ENCODE data around the gene VSIG10L2.

The VSIG10L2 gene

GRCh38 chr11:125929445-125930075 lies 16.3 kb upstream of the VSIG10L2 start:
- no peak for DNase-seq (ENCODE audit: low read depth)

GRCh38 chr11:125930076-125930450 lies 15.8 kb upstream of the VSIG10L2 start:
- DNase-seq (ENCODE audit: low read depth), result no peak

DNA sequence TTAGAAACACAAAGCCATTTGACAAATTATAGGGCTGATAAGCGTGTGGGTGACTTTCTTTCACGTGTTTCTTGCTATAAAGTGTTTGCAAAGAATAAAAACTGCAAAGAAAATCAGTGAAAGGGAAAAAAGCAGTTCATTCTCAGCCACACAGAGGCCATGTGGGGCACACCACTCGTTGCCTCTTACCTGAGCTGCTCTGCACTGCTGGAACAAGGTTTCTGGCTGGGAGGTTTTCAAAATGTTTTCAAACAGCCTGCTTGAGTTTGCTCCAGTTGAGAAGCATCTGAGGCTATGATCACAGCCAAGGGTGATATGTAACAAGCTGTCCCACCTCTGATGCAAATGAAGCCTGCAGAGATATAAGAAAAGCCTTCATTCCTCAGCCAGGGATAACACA lies 14.7 kb upstream of the VSIG10L2 start:
- DNase-seq (ENCODE audit: low read depth), result no peak

DNA sequence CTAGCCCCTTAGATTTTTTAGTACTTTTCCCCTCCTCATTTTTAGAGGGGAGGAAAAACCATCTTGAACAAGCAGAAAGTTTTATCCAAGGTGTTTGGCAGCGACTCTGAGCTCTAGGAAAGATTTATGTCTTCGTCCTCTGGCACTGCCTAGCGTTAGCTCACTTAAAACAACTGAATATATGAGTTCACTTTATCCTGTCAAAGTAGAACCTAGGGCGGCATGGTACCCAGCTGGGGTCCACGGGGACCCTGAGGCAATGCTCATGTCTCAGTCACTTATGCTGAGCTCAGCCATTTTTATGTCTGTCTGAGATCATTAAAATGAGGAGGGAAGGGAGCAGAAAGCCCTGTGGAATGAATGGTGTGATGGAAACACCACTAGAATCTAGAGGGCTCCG lies 14.2 kb upstream of the VSIG10L2 start:
- no peak for DNase-seq (ENCODE audit: low read depth)

DNA sequence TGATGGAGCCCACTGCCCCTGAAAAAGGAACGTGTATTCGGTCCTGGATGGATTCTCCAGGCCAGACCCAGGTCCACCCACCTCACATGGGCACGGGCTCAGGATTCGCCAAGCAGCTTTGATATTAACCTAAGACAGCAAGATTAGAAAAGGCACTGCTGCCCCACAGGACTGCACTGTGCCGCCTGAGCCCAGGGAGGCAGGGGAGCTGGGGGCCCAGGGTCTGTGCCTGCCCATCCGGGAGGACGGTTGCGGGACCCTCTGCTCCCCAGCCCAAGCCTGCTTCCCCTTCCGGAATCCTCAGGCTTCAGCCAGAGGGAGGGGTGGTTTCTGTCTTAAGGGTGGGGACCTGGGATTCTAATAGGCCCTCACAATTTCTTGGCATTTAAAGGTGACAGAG lies 13.5 kb upstream of the VSIG10L2 start:
- DNase-seq (ENCODE audit: low read depth), result no peak

GRCh38 chr11:125933030-125933813 lies 12.6 kb upstream of the VSIG10L2 start:
- no peak for DNase-seq (ENCODE audit: low read depth)

DNA sequence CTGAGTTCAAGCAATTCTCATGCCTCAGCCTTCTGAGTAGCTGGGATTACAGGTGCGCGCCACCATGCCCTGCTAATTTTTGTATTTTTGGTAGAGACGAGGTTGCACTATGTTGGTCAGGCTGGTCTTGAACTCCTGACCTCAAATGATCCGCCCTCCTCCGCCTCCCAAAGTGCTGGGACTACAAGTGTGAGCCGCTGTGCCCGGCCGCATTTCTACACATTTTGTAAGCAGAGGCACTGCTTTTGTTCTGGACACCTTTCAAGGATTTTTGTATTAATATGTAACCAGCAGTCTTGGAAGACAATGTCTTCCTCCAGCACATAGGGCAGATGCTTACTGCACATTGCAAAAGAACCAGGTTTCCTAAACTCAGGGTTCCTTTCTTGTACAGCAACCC lies 11.4 kb upstream of the VSIG10L2 start:
- no peak for DNase-seq (ENCODE audit: low read depth)

- DNase-seq (ENCODE audit: low read depth), result no peak
These were observed 10.8 kb upstream of the VSIG10L2 start for GRCh38 chr11:125935056-125935455.

DNA sequence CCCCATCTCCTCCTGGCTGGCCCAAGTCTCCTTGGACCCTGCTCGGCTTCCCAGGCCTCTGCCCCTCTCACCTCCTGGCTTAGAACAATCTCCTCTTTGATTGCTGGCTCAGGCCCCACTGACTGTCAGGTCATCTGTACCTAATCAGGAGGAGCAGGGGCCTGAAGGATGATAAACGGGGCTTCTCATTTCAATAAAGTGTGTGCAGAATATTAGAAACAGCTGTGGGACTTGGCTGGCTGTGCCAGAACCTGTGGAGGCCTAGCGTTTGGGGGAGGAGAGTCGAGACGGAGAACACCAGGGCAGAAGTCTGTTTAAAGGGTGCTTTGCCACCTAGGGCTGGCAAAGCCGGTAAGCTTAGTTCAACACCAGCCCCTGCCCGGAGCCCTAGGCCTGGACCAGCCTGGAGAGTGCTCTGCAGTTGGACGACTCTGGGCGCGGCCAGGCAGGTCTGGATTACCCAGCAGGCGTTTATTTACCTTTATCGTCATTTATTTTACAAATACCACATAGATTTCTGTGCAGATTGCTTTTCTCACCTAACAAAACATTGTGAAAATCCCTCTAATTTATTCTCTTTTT lies 10.1 kb upstream of the VSIG10L2 start:
- no peak for DNase-seq (ENCODE audit: low read depth)

GRCh38 chr11:125938418-125938817 lies 7.4 kb upstream of the VSIG10L2 start:
- no peak for DNase-seq (ENCODE audit: low read depth)

GRCh38 chr11:125939081-125939521 lies 6.7 kb upstream of the VSIG10L2 start:
- DNase-seq (ENCODE audit: low read depth), result no peak

GRCh38 chr11:125940145-125940544 lies 5.7 kb upstream of the VSIG10L2 start:
- DNase-seq (ENCODE audit: low read depth), result no peak

- DNase-seq (ENCODE audit: low read depth), result no peak
These were observed 4.6 kb upstream of the VSIG10L2 start for GRCh38 chr11:125941267-125941618.

DNA sequence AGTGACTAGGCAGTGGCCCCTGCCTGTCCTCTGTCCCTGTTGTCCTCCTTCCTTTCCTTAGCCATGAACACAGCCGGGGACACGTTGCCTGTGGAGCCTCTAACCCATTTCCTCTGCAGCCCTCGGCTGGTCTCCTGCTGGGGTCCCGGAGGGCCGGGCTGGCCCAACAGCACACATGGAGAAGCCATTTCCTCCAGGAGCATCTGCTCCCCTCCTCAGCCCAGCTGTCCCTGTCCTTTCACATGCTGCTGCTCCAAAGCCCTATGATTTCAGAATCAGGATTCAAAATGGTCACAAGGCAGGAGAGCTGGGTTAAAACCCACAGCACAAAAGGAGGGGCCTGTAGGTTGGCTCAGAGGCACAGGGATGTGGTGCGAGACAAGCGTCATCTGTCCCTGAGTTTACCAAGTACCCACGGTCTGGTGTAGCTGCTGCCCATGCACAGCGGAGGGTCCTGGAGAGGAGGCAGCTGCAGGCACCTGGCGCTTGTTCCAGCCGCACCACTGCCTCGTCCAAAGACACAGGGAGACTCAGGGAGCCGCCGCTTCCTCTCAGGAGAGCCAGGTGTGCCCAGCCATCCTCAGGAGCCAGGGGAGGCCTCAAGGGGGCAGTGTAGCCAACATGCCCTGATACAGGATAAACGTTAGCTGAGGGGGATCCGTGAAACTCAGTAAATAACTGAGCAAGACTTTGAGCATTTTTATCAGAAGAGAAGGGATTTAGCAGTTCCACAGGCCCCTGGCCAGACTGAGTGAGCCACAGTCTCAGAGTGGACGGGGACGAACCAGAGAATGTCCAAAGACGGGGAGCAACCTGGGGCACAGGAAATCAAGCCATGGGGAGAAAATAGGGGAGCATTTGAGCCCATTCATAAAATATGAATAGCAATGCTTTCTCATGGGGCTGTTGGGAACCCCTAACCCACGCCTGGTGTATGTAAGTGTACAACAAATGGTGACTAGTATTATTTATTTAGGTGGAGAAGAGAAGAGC lies 3.9 kb upstream of the VSIG10L2 start:
- peak; percentile 11 for DNase-seq (ENCODE audit: low read depth)

GRCh38 chr11:125942771-125943428 lies 2.9 kb upstream of the VSIG10L2 start:
- DNase-seq (ENCODE audit: low read depth), result no peak

DNA sequence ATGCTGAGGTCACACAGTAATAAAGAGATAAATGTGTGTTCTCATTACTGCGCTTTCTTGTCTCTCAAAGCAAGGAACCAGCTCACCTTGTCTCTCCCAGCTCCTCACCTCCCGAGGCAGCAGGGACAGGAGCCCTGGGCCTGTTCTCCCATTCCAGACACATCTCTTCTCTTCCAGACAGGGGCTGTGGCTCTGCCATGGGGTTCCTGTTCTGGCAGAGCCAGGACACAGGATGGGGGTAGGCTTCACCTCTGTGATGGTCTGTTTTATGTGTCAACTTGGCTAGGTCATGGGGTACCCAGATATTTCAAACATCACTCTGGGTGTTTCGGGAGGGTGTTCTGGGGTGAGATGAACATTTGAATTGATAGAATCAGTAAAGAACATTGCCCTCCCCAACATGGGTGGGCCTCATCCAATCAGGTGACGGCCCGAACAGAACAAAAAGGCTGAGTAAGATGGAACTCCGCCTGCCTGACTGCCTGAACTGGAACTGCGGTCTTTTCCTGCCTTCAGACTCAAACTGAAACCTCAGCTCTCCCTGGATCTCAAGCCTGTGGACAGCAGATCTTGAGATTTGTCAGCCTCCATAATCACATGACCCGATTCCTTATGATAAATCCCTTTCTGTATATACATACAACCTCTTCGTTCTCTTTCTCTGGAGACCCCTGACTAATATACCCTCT lies 2.0 kb upstream of the VSIG10L2 start:
- DNase-seq (ENCODE audit: low read depth), result no peak

- no peak for DNase-seq (ENCODE audit: low read depth)
These were observed 1.4 kb upstream of the VSIG10L2 start for GRCh38 chr11:125944350-125945010.

DNA sequence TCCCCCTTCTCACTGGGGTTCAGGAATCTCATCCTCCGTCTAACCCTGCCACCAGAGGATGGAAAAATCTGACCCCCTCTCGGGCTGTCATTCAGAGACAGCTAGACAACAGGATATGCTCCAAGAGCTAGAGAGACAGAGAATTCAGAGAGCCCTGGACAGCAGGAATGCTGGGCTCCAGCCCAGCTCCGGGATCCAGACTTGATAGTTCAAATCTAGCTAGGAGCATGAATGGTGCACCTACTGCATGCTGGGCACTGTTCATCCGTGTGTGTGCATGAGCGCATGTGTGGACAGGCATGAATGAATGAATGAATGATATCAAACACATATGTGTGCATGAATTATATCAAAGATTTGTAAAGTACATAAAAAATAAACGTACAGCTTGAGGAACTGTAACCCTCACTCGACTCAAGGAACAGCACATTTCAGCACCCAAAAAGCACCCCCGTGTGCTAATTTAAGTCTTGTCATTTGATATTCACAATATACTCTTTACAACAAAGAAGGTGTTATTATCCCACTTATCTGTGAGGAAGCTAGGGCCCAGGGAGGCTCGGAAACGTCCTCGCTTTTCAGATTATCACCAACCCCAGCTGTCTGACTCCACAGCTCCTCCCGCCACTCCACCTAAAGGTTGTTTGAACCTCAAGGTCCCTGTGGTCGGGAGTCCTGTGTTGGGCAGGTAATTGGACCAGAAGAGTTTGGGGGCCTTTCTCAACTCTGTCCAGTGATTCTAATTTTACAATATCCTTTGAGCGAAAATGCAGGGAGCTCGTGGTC lies 640 bp upstream of the VSIG10L2 start:
- no peak for DNase-seq (ENCODE audit: low read depth)

DNA sequence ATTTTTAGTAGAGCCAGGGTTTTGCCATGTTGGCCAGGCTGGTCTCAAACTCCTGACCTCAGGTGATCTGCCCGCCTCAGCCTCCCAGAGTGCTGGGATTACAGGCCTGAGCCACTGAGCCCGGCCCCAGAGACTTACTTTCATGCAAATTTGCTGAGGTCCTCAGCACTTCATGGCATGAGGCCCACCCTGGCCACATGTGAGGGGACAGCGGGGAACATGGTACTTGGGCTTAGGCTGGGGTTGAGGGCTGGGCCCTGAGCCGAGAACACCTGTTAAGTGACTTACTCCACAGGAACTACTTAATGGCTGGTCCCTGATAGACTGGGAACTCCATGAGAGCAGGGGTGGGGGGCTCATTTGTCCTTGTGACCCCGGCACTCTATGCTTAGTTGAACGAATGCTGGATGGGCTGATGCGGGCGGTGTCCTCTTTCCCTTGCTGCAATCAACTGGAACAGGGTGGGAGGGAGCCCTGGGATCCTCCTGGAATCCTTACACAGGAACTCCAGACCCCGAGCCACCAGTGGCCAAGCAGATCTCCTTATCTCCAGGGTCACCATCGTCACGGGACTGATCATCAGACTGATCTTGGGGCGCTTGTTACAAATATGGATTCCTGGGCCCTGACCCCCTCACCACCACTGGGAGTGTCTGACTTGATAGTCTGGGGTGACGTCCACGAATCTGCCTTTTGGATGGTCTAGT lies 1.0 kb downstream of the VSIG10L2 start:
- DNase-seq (ENCODE audit: low read depth), result no peak

All from activated T-helper 9 cell treated with anti-CD3 and anti-CD28 coated beads, Interleukin-2, amount 50 U/mL, for 16 hours (primary cell).